ENCODE results near the gene MIF4GD. TPM values are rescaled to one million over a fixed set of nuclear protein-coding genes. Genes with fewer than 3 reads are reported as not detected.

The MIF4GD gene
- total RNA-seq, 1 donor from 2014 or later = 5.0 TPM

DNA sequence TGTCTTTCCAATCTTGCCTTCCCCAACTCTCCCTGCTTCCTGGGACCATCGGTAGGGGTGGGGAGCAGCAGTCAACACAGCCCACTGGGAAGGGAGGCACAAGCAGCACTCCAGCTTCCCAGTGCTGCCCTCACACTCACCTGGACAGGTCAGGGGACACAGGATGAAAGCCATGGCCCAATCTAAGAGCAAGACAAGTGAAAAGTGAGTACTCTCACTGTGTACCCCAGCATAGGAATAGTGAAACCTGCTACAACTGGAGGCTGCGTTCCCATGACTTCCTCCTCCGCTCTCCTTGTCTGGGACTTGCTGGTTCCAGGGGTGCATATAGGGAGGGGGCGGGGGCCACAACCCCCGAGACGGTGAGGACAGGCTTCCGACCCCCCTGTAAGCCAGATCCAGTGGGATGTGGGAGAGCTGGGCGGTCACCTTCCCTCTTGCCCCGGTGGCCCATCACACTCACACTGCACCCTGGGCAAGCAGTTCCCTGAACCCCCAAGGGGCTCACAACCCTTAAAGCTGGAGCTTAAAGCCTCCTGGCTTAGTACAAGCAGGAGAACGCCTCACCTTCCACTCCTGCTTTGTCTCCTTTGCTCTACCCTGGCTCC is 47.7 kb upstream of the MIF4GD start:
- Histone ChIP-seq H3K27me3 (ENCODE audit: insufficient read depth, low read length) (no peaks in the 10 kb centered on the region), H3K36me3 (ENCODE audit: insufficient read depth, low read length) (peaks cover 22% of the 10 kb centered on the region), H2AFZ (ENCODE audit: low read depth, low read length) (no peak overlapping the region), H3K4me3 (ENCODE audit: insufficient read depth, low read depth, low read length) (no peak overlapping the region), H3K9ac (ENCODE audit: low read length) (no peak overlapping the region), H3K9me3 (ENCODE audit: insufficient read depth, low read depth, low read length) (no peaks in the 10 kb centered on the region), H3K27ac (ENCODE audit: low read depth, low read length) (no peak overlapping the region), H3K4me1 (ENCODE audit: insufficient read depth, low read length) (peaks cover 29% of the 10 kb centered on the region), H3K79me2 (ENCODE audit: insufficient read depth, low read length) (peaks cover 11% of the 10 kb centered on the region), H4K20me1 (ENCODE audit: insufficient read depth, low read length) (peaks cover 52% of the 10 kb centered on the region), H3K4me2 (ENCODE audit: low read length) (no peak overlapping the region)
- H3K27ac Mint-ChIP-seq (ENCODE audit: unreplicated experiment) = peak overlapping the region; percentile 18
- FAIRE-seq (no peak), DNase-seq (ENCODE audit: low read depth) (no peak)
- no peak overlapping the region for H3K4me3 Mint-ChIP-seq (ENCODE audit: unreplicated experiment)
- H3K9me3 Mint-ChIP-seq (ENCODE audit: unreplicated experiment) = no peaks in the 10 kb centered on the region
- H3K36me3 Mint-ChIP-seq (ENCODE audit: low read depth, unreplicated experiment) = peaks cover 26% of the 10 kb centered on the region
- peaks cover 24% of the 10 kb centered on the region for H3K4me1 Mint-ChIP-seq (ENCODE audit: low read depth, unreplicated experiment)
- no peak for TF ChIP-seq EZH2 (IDR thresholded peaks at IDR 0.05; ENCODE audit: insufficient read depth, low read length)
- TF ChIP-seq, protein P1, sequence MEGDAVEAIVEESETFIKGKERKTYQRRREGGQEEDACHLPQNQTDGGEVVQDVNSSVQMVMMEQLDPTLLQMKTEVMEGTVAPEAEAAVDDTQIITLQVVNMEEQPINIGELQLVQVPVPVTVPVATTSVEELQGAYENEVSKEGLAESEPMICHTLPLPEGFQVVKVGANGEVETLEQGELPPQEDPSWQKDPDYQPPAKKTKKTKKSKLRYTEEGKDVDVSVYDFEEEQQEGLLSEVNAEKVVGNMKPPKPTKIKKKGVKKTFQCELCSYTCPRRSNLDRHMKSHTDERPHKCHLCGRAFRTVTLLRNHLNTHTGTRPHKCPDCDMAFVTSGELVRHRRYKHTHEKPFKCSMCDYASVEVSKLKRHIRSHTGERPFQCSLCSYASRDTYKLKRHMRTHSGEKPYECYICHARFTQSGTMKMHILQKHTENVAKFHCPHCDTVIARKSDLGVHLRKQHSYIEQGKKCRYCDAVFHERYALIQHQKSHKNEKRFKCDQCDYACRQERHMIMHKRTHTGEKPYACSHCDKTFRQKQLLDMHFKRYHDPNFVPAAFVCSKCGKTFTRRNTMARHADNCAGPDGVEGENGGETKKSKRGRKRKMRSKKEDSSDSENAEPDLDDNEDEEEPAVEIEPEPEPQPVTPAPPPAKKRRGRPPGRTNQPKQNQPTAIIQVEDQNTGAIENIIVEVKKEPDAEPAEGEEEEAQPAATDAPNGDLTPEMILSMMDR (IDR thresholded peaks at IDR 0.05; ENCODE audit: insufficient read depth, low read depth, low read length) = no peak
- no peaks in the 10 kb centered on the region for H3K27me3 Mint-ChIP-seq (ENCODE audit: low read depth, unreplicated experiment)

DNA sequence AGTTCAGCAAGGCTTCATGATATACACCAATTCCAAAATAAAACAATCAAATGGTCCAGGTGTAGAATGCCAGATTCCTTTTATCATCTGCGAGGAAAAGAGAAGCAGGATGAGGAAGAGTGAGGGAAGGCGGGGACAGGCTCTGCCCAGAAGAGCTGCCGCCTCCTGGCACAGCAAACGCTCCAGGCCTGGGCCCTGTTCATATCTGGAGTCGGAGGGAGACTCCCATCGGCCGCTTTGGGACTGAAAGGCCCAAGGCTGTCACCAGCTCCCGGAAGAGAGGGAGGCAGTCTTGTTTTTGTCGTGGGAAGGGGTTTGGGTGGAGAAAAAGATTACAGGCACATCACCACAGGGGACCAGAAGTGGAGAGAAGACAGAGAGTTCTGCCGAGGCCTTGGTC is 47.2 kb upstream of the MIF4GD start:
- Histone ChIP-seq H3K9me3 (ENCODE audit: insufficient read depth, low read depth, low read length) (no peaks in the 10 kb centered on the region), H3K4me1 (ENCODE audit: insufficient read depth, low read length) (peaks cover 26% of the 10 kb centered on the region), H3K79me2 (ENCODE audit: insufficient read depth, low read length) (peaks cover 7% of the 10 kb centered on the region), H3K4me2 (ENCODE audit: low read length) (no peak overlapping the region), H3K27ac (ENCODE audit: low read depth, low read length) (no peak overlapping the region), H2AFZ (ENCODE audit: low read depth, low read length) (no peak overlapping the region), H4K20me1 (ENCODE audit: insufficient read depth, low read length) (peaks cover 48% of the 10 kb centered on the region), H3K36me3 (ENCODE audit: insufficient read depth, low read length) (peaks cover 22% of the 10 kb centered on the region), H3K27me3 (ENCODE audit: insufficient read depth, low read length) (no peaks in the 10 kb centered on the region), H3K9ac (ENCODE audit: low read length) (no peak overlapping the region), H3K4me3 (ENCODE audit: insufficient read depth, low read depth, low read length) (no peak overlapping the region)
- FAIRE-seq (no peak), DNase-seq (ENCODE audit: low read depth) (no peak)
- Mint-ChIP-seq H3K27me3 (ENCODE audit: low read depth, unreplicated experiment) (no peaks in the 10 kb centered on the region), H3K36me3 (ENCODE audit: low read depth, unreplicated experiment) (peaks cover 22% of the 10 kb centered on the region), H3K4me3 (ENCODE audit: unreplicated experiment) (no peak overlapping the region), H3K27ac (ENCODE audit: unreplicated experiment) (peak overlapping the region; percentile 18), H3K9me3 (ENCODE audit: unreplicated experiment) (no peaks in the 10 kb centered on the region), H3K4me1 (ENCODE audit: low read depth, unreplicated experiment) (peaks cover 25% of the 10 kb centered on the region)
- no peak for TF ChIP-seq EZH2 (IDR thresholded peaks at IDR 0.05; ENCODE audit: insufficient read depth, low read length)
- TF ChIP-seq, protein P1 (IDR thresholded peaks at IDR 0.05; ENCODE audit: insufficient read depth, low read depth, low read length) = no peak

DNA sequence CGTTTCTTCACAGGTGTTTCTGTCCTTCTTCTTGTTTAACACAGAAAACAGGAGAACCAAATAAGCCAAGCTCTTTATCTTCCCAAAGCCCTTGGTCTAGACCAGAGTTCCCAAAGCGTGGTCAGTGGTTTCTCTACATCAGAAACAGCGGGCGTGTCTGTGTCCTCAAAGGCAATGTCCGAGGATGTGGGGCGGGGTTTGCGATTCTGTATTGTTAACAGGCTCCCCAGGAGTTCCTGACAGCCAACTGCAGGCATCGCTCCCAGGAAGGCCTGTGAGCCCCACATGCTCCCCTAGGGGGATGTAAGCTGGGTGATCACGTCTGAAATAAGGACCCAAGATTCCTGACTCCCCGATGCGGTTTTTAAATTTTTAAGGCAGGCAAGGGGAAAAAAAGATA is 46.6 kb upstream of the MIF4GD start:
- FAIRE-seq (no peak), DNase-seq (ENCODE audit: low read depth) (no peak)
- Mint-ChIP-seq H3K36me3 (ENCODE audit: low read depth, unreplicated experiment) (peaks cover 23% of the 10 kb centered on the region), H3K4me3 (ENCODE audit: unreplicated experiment) (no peak overlapping the region), H3K27ac (ENCODE audit: unreplicated experiment) (no peak overlapping the region), H3K9me3 (ENCODE audit: unreplicated experiment) (no peaks in the 10 kb centered on the region), H3K27me3 (ENCODE audit: low read depth, unreplicated experiment) (no peaks in the 10 kb centered on the region), H3K4me1 (ENCODE audit: low read depth, unreplicated experiment) (peaks cover 31% of the 10 kb centered on the region)
- H3K36me3 ChIP-seq (ENCODE audit: insufficient read depth, low read length) = peaks cover 22% of the 10 kb centered on the region
- no peak overlapping the region for H3K27ac ChIP-seq (ENCODE audit: low read depth, low read length)
- peaks cover 25% of the 10 kb centered on the region for H3K4me1 ChIP-seq (ENCODE audit: insufficient read depth, low read length)
- no peak overlapping the region for H3K4me2 ChIP-seq (ENCODE audit: low read length)
- no peak overlapping the region for H3K9ac ChIP-seq (ENCODE audit: low read length)
- no peak overlapping the region for H2AFZ ChIP-seq (ENCODE audit: low read depth, low read length)
- H3K9me3 ChIP-seq (ENCODE audit: insufficient read depth, low read depth, low read length) = no peaks in the 10 kb centered on the region
- no peak overlapping the region for H3K4me3 ChIP-seq (ENCODE audit: insufficient read depth, low read depth, low read length)
- H3K79me2 ChIP-seq (ENCODE audit: insufficient read depth, low read length) = peaks cover 7% of the 10 kb centered on the region
- no peak for TF ChIP-seq EZH2 (IDR thresholded peaks at IDR 0.05; ENCODE audit: insufficient read depth, low read length)
- TF ChIP-seq, protein P1 (IDR thresholded peaks at IDR 0.05; ENCODE audit: insufficient read depth, low read depth, low read length) = no peak
- no peaks in the 10 kb centered on the region for H3K27me3 ChIP-seq (ENCODE audit: insufficient read depth, low read length)
- peaks cover 42% of the 10 kb centered on the region for H4K20me1 ChIP-seq (ENCODE audit: insufficient read depth, low read length)
